DMS 273 (cell line): ENCODE data around the gene BRWD1.
A peak's percentile ranks its signal among the peaks of the same experiment; 100 is the strongest.
"Not testable (repeated sequence)": the region's sequence is repeated elsewhere in the genome, so short reads cannot be mapped to it uniquely, and the experiment has no call there.

Experiments
- DNase-seq: peaks from one replicate; lab custom pipeline; 2025; ENCODE audit not compliant: unreplicated experiment; lab: John Stamatoyannopoulos, UW

Gene BRWD1

GRCh38 chr21:39176271-39176709, 137.1 kb downstream of the BRWD1 start:
- no peak for DNase-seq

GRCh38 chr21:39175665-39176064, 137.8 kb downstream of the BRWD1 start:
- DNase-seq: no peak

- DNase-seq: peak; percentile 56
Observed at GRCh38 chr21:39175154-39175553, 138.3 kb downstream of the BRWD1 start.

GRCh38 chr21:39173716-39174680, 139.4 kb downstream of the BRWD1 start:
- DNase-seq: no peak

GRCh38 chr21:39169906-39170305, 143.5 kb downstream of the BRWD1 start:
- no peak for DNase-seq

- no peak for DNase-seq
Observed at GRCh38 chr21:39168800-39169199, 144.6 kb downstream of the BRWD1 start.

- no peak for DNase-seq
Observed at GRCh38 chr21:39164523-39164922, 148.9 kb downstream of the BRWD1 start.

GRCh38 chr21:39161064-39161463, 152.4 kb downstream of the BRWD1 start:
- DNase-seq: no peak

- DNase-seq: peak; percentile 84
Observed at GRCh38 chr21:39159342-39160063, 153.9 kb downstream of the BRWD1 start.

- DNase-seq: not testable (repeated sequence)
Observed at GRCh38 chr21:39157241-39157640, 156.2 kb downstream of the BRWD1 start.

- no peak for DNase-seq
Observed at GRCh38 chr21:39156024-39156423, 157.4 kb downstream of the BRWD1 start.

GRCh38 chr21:39155578-39155977, 157.9 kb downstream of the BRWD1 start:
- DNase-seq: no peak

GRCh38 chr21:39153842-39154241, 159.6 kb downstream of the BRWD1 start:
- no peak for DNase-seq

GRCh38 chr21:39153373-39153772, 160.1 kb downstream of the BRWD1 start:
- peak; percentile 72 for DNase-seq

GRCh38 chr21:39152271-39152670, 161.2 kb downstream of the BRWD1 start:
- no peak for DNase-seq

GRCh38 chr21:39150877-39151276, 162.6 kb downstream of the BRWD1 start:
- DNase-seq: no peak

- no peak for DNase-seq
Observed at GRCh38 chr21:39150316-39150715, 163.1 kb downstream of the BRWD1 start.

- no peak for DNase-seq
Observed at GRCh38 chr21:39149882-39150281, 163.6 kb downstream of the BRWD1 start.

GRCh38 chr21:39148975-39149374, 164.5 kb downstream of the BRWD1 start:
- DNase-seq: peak; percentile 59

GRCh38 chr21:39144191-39144590, 169.2 kb downstream of the BRWD1 start:
- no peak for DNase-seq

GRCh38 chr21:39142972-39143371, 170.5 kb downstream of the BRWD1 start:
- DNase-seq: no peak

GRCh38 chr21:39141502-39141901, 171.9 kb downstream of the BRWD1 start:
- peak; percentile 93 for DNase-seq
